Measurements from ENCODE around the gene RNF25.

The RNF25 gene

DNA sequence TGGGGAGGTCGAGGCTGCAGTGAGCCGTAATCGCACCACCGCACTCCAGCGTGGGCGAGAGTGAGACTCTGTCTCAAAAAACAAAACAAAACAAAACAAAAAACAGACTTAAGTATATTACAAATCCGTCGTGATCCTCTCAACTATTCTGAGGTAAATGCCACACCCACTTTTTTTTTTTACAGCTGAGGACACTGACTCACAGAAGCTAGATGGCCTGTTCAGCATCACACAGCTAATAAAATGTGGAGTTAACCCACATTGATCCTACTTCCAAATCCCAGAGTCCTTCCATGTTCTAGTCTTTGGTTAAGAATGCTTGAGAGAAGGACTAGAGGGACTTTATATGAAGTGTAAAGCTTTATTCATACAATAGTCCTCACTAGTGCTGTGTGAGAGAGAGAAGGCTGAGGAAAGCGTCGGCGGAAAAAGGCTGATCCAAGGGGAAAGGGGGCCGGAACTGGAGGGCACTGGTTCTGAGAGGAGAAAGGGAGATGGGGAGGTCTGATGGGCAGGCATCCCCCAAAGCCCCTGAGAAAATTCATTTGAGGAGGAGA is 627 bp downstream of the RNF25 start:
- no peak for DNase-seq

DNA sequence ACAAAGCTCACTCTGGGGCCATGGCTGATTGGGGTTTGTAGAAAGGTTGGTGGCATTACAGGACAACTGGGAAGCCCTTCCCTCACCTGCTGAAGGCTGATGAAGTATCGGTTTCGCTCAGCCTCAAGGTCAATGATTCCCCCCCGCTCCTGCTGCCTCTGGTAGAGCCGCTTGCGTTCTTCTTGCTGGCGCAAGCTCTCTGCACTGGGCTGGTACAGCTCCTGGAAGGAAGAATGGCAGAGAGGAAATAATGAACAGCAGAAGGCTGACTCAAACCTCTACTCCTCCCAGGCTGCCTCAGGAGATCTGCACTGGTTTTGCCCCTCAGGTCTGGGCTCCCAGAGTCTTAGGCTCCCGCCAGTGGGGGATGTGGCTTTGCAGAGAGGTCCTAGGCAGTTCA is 7.1 kb downstream of the RNF25 start:
- DNase-seq: no peak

DNA sequence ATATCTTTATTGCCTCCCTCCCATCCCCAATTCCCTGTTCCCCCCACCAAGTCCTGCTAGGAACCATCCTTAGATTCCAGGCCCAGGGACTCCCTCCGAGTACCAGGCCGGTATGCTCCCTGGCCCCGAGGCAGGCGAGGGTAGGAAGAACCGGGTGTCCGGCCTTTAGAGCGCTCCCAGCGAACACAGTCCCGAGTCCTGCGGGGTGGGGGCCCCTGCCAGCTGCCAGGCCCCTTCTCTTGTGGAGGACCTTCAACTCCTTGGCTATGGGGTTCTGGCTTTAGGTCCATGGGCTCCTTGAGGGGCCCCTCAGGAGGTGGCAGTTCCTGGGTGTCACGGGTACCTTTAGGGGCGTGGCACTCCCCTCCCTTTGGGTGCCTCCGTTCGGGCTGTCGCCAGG is 7.9 kb downstream of the RNF25 start:
- no peak for DNase-seq

DNA sequence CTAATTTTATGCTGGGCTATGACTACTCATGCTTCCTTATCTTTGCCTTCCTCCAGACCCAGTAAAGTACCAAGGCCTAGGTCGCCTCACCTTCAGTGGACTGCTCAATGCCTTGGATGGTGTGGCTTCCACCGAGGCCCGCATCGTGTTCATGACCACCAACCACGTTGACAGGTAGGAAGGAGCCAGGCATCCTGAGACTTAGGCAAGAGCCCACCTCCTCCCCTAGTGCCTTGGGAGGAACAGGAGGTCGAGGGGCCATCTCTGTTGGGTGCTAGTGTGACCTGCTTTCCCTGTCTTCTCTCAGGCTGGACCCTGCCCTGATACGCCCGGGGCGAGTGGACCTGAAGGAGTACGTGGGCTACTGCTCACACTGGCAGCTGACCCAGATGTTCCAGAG is 9.0 kb downstream of the RNF25 start:
- no peak for DNase-seq

DNA sequence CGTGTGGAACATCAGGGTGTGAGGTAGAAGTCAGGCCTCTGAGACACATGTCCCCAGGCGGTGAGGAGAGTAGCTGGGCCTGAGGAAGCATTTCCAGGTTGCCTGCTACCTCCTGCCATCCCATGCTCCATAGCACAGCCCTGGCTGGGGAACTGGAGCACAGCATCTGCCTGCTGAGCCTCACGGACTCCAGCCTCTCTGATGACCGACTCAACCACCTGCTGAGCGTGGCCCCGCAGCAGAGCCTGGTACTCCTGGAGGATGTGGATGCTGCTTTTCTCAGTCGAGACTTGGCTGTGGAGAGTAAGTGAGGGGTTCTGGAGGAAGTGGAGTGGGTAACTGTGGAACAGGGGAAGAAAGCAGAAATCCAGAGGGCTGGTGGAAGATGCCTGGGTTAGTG is 9.4 kb downstream of the RNF25 start:
- DNase-seq: no peak

DNA sequence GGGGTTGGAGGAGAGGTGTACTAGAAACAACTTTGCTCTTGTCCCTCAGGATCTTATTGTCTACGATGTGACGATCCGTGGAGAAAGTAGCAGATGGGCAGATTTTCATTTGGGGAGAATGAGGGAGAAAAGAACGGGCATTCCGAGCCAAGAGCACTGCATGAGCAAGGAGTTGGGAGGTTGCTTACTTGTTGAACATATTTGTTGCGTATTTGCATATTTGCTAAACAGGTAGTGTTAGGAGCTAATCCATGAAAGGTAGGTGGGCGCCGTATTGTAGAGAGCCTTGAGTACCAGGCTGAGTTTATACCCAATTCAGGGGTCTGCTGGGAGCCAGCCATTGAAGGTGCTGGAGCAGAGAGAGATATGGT is 11.8 kb downstream of the RNF25 start:
- DNase-seq: no peak

DNA sequence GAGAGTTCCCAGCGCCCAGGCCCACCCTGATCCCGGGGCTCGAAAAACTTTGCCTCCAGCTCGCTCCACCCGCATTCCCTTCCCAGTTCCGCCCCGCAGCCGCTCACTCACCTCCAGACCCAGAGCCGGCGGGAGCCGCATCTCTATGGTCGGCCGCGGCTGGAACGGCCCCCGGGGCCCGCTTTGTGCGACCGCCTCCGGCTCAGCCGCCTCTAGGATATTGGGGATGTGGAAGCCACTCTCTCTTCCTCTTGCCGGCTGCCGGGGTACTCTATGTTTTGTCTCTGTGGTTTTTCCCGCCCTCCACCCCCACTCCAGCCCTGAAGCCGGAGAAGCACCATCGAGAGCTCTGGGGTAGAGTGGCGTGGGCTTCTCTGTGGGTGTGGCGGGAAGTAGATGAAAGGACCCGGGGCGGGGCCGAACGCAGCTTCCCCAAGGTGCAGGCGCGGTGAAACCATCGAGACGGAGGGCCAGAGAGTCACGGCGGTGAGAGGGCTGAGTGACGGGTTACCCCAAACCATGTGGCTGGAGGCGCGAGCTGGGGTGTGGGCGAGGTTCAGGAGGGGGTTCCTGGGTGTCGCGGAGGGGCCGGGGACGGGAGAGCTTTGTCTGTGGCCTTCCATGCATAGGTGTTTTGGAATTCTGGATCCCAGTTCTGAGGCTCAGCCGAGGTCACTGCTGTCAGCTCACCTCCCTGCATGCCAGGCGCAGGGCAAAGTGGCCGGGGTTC is 12.4 kb downstream of the RNF25 start, which contains the start of the genes BCS1L and ZNF142:
Gene BCS1L, plus strand, starts transcription at position 426 of the 730 bp plus-strand sequence. CDS start 1,305 bp downstream, outside the sequence.
Gene ZNF142, minus strand, starts transcription at position 366 of the 730 bp plus-strand sequence. CDS start 3,194 bp downstream, outside the sequence.
- peak; percentile 87 for DNase-seq

DNA sequence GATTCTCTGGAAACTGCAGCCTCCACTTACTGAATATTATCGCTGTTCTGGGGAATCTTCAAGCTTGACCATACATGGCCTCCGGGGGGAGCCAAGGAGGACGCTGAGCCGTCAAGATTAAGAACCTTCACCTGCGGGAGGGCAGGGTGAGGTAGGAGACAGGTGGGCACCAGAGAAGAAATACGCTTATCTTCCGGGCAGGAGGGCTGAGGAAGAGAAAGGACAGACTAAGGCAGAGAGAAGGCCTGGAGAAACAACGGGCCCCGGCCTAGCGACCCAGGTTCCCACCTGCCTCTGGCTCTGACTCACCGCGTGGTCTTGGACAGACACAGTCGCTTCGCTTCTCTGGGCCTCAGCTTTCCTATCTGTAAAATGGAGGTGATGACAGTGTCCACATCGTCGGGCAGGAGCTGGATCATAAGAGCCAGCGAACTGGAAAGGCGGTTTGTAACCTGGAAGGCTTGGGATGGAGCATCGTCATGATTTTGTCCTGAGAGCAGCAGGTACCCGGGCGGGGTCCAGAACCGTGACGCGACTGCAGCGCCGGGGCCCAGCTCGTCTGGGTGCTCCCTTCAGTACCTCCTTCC is 13.0 kb downstream of the RNF25 start:
- peak; percentile 57 for DNase-seq

DNA sequence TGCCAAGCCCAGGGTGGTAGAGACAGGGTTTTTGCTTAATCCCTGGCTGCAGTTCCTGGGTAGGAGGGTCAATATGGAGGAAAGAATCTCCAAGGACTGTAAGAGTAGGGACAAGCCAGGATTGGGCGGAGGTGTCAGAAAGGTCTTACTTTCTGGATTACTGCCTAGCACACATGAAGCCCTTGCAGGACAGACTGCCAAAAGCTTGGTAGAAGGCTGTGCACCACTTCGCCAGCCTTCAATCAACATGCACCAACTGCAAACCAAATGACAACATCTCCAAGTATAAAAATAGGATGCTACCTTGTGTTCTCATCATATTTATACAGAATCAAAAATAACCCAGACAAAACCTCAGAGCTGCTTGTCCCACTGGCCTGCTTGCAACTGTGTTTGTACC is 16.1 kb downstream of the RNF25 start:
- DNase-seq: no peak

DNA sequence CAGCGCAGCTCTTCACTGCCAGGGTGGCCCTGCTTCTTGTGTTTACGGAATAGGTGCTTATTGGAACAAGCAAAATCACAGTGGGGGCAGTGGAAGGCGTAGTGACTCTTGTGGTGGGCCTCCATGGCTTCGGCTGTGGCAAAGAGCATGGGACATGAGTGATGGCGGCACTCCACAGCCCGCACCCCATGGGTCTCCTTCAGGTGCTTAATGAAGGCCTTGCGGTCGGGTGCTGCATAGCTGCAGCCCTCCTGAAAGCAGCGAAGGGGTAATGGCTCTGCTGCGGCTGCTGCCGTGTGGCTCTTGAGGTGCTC is 23.1 kb downstream of the RNF25 start:
- DNase-seq: no peak

DNA sequence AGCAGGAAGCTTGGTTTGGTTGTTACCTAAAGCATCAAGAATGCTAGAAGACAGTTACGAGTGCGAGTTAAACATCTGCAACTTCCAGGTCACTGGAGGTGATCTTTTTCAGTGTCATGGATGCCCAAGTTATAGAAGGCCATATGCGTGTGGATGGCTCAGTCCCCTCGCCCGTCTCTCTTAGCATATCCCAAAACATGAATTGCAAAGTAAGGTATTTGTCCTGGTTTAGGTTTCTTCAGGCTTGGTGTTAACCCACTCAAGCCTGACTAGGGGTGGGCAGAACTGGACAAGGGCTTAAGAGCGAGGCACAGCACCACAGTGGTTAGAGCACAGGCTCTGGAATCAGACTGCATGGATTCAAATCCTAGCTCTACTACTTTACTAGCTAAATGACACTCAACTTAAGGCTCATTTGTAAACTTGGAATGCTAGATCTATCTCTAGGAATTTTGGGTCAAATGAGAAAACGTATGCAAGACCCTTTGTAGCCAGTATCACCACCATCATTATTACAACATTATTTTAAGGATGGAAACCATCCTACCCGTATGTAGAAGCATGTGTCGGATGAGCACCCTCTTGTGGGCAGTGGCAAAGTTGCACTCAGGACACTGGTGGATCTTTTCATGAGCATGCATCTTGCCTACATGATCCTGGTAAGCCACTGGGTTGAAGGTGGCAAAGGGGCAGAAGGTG is 23.6 kb downstream of the RNF25 start:
- DNase-seq: peak; percentile 20

DNA sequence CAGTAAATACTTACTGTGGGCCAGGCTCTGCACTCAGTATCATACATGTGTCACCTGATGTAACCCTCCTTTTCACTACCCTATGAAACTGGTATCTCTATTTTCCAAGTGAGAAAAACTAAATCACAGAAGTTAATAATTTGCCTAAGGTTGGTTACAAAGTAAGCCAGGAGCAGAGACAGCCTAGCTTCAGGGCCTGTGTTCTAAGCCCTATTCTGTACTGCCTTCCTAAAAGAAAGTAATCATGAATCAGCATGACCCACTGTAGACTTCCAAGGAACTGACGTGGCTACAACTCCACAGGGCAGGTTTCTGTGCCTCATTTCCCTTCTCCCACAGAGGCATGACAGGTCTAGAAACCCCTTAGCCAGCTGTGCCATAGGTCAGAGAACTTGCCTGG is 26.7 kb downstream of the RNF25 start:
- DNase-seq: no peak

DNA sequence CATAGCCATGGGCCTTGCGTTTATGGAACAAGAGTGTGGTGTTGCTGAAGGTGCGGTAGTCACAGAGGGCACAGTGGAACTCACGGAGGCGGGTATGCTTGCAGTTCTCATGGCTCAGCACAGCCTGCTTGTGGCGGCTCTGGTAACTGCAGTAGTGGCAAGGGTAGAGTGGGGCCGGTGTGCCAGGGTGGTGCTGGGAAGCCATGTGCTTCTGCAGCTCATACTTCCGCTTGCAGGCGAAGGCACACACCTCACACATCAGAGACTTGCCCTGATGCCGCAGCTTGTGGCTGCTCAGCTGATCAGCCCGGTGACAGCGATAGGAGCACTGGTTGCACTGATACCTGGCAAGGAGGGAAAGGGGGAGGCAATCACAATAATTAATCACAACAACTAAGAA is 27.1 kb downstream of the RNF25 start:
- DNase-seq: no peak

DNA sequence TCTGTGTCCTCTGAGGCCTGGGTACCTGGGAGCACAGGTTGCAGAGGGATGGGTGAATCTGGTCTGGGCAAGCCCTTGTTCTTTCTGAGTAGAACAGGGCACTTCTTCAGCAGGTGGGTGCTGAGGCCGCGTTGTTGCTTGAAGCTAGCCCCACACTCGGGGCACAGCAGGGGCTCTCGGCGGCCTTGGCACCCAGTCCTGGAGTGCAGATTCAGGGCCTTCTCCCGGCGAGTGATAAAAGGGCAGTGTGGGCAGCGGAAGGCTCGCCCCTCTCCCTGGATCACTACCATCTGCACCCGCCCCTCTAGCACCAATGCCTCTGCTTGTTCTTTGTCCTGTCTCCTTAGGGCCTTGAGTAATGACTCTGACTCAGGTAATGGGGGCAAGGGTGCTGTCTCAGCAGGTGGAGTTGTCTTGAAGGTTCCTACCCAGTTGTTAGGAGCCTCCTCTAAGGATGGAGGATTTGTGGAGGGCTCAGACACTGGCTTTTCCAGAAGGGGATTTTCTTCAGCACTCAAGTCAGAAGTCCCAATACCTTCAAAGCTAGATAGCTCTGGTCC is 28.0 kb downstream of the RNF25 start:
- DNase-seq: no peak

DNA sequence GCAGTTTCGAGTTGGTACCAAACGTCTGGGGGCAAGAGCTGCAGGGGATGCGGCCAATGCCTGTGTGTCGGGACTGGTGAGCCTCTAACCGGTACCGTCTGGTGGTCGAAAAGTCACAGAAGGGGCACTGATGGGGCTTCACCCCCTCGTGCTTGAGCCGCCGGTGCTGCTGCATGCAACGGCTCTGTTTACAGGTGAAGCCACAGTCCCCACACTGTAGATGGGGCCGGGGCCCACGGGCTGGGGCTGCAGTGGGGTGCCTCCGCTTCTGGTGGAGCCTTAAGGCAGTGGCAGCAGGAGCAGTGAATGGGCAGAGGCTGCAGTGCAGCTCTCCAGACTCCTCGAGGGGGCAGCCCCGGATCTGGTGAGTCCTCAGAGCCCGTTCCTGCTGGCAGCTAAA is 29.0 kb downstream of the RNF25 start:
- no peak for DNase-seq

DNA sequence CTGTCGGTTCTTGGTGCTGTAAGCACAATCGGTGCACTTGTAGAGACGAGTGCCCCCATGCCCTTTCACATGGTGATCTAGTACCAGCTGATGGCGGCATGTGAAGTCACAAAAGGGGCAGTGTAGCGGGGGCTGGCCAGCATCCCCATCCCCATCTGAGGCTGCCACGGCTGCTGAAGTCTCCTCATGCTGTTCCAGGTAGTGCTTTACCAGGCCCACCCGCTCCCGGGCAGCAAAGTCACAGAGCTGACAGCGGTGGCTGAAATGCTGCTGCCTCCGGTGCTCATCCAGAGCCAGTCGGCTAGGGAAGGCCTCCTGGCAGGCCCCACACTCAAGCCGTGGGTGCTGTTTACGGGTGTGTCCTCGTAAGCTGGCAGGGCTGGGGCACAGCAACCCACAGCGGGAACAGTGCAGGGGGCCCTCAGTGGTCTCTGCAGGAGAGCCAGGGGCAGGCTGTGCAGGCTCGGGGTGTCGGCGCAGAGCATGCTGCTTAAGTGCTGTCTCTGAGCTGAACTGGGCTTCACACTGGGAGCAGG is 29.6 kb downstream of the RNF25 start:
- no peak for DNase-seq

DNA sequence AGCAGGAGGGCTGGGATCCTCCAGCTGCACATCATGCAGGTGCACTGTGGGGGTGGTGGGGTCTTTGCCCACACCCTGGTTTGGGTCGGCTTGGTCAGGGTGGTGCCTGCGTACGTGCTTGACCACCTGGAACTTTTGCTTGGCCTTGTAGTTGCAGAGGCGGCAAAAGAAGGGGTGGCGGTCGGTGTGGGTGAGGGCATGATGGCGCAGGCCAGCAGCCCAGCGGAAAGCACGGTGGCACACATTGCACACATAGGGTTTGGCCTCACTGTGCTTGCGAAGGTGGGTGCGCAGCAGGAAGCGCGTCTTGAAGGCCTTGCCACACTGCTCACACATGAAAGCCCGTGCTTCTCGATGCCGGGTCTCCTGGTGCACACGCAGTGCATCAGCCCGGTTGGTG is 33.4 kb downstream of the RNF25 start:
- no peak for DNase-seq

DNA sequence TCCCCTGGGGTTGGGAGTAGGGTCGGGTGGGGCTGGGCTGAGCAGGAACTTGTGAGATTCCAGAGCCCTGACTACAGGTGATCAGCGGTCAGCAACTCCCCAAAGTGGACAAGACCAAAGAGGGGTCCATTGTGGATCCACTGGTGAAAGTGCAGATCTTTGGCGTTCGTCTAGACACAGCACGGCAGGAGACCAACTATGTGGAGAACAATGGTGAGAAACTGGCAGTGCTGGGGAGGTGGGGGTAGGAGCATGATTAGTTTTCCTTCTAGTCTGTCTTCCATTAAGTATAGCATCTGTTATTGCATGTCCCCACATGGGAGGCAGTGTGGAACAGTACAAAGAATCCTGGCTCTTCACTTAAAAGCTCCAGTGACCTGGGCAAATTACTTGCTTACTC is 36.1 kb downstream of the RNF25 start:
- DNase-seq: no peak

DNA sequence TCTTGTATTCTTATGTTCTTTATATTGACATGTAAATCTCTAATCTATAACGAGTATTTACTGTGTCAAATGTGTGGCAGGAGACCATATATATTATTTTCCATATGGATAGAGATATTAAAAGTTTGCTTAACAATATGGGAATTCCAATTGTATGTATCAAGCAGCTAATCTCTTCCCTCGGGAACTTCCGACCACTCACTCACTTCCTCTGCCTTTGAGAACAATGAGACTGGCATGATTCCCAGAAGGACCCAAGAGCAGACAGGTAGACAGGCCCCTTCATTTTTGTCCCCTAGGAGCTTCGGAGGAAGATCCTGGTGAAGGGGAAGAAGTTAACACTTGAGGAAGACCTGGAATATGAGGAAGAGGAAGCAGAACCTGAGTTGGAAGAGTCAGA is 40.0 kb downstream of the RNF25 start:
- no peak for DNase-seq

DNA sequence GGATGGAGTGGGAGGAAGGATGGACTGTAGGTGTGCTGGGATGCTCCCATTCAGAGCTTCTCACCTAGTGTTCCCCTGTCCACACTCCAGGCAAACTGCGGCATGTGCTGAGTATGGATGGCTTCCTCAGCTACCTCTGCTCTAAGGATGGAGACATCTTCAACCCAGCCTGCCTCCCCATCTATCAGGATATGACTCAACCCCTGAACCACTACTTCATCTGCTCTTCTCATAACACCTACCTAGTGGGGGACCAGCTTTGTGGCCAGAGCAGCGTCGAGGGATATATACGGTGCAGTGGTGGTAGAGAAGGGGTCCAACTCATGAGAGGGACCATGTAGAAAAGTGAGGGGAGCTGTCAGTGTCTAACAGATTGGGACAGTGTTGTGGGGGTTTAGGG is 43.9 kb downstream of the RNF25 start:
- no peak for DNase-seq

DNA sequence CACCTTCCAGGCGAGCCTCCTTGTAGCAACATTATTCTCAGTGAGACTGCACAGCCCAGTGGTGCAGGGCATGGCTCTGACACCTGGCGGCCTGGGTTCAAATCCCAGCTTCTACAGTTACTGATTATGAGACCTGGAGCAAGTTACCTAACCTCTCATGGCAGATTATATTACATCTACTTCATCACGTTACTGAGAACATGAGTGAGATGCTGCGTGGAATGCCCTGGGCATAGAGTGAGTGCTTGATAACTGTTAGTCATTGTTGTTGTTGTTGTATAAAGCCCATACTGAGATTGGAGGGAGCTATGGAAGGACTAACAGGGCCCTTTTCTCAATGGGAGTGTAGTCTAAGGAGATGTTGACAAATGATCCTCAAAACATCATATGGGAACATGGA is 45.4 kb downstream of the RNF25 start:
- DNase-seq: no peak

DNA sequence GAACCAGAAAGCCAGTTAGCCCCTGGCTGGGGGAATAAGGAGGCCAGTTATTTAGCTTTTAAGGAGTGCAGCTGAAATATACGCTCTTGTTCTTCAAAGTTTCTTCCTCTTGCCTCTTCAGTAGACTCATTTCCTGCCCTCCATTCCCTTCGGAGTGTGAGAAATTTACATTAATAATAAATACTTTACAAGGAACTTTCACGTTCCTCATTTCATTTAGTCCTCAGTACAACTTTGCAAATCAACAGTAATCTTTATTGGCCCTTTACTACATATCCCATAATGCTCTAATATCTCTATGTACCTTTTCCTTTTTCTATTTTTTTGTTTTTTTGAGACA is 48.5 kb downstream of the RNF25 start:
- DNase-seq: no peak

DNA sequence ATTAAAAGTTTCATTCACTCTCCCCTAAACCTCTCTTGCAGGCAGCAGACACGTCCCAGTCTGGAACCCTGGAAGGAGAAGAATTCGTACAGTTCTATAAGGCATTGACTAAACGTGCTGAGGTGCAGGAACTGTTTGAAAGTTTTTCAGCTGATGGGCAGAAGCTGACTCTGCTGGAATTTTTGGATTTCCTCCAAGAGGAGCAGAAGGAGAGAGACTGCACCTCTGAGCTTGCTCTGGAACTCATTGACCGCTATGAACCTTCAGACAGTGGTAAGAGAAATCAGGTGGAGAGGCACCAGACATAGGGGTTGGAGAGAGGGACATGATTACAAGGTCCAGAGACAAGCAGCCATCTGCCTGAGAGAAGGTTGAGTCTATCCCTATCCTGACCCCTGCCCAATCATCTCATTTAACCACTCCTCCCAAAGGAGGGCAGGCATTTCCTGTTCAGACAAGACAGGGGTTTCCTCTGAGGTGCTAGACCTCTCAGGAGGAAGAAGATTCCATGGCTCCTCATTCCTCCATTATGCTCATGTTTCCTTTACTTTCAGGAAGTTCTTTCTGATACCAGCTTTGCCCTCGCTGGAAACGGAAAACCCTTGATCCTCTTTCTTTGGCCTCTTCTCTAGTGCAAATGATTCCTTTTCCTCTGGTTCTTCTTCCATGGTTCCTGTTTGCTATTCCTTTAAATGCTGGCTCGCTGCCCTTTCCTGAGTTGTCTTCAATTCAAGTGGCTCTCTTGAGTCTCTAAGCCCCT is 49.0 kb downstream of the RNF25 start:
- no peak for DNase-seq

Data from NCI-H146 (cell line).